Measurements from ENCODE around the gene GPANK1. TPM values are rescaled to one million over a fixed set of nuclear protein-coding genes. Genes with fewer than 3 reads are reported as not detected.
A peak's percentile ranks its signal among the peaks of the same experiment; 100 is the strongest.

GPANK1 gene
- total and polyA plus RNA-seq, 9 of the 15 experiments (the other 6 are each of a cell fraction or from before 2014, with no cell fraction given): 32.2 to 111 (median 46.3) TPM

DNA sequence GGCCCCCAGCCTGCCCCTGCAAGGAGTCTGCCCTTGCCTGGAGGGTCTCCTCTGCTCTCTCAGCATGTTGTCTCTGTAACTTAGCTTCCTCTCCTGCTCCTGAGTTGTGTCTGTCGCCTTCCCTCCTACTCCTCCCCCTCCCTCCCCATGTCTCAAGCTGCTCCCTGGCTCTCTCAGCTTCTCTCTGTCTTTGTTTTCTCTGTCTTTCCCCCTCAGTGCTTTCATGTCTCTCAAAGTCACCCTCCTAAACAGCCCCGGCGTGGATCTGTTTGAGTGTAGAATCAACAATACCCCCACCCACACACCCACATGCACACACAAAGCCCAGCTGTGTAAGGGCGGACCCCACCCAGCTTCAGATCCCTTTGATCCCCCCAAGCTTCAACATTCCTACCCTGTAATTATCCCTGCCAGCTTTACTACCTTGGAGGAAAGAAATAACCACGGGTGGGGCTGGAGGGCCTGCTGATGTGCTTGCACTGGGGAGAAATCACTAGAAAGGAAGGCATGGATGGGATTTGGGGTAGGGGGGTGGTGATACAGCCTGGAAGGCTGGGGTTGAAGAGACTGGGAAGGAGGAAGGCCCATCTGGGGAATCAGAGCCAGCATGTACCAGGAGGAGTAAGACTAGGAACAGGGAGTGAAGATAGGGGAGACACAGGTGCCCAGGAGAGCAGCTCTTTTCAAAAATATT is 49.3 kb upstream of the GPANK1 start (continued):
- TF ChIP-seq DEAF1 (CRISPR knock-in tag; IDR thresholded peaks at IDR 0.05) (no peak), ETS1 (conservative IDR thresholded peaks at IDR 0.05; ENCODE audit: control insufficient read depth, low read depth, low read length) (0 out of 2 replicates have a peak, but pooled peaks have one; percentile 46)

DNA sequence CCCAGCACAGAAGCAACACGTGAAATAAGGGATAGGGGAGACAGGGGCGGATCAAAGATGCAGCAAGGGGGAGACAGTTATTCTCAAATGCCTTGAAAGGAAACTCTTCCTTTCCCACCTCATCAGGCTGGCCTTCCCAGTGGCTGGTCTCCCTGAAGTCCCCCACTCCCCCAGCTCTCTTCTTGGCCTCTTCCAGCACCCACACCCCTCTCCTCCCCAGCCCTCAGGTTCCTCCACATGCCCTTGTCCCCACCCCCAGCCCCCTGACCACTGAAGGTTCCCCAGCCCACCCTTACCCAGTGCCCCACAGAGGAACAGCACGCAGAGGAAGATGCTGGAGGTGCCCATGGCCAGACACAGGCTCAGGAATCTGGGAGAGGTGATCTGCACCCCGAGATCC is 48.7 kb upstream of the GPANK1 start:
- BruUV-seq (replicated peaks): no TSS peak
- Histone ChIP-seq H3K9me1 (ENCODE audit: control insufficient read depth, insufficient read depth, low read length) (no peaks in the 10 kb centered on the region), H3K4me1 (replicated peaks in 1 of 2; ENCODE audit: control insufficient read depth in 2 of 2, insufficient read depth in 2 of 2, low read length in 2 of 2) (peaks cover 31 to 46% of the 10 kb centered on the region in 2 experiments), H3K36me3 (ENCODE audit: control insufficient read depth, insufficient read depth, low read length) (no peaks in the 10 kb centered on the region), H3K79me2 (ENCODE audit: control insufficient read depth, insufficient read depth, low read length) (no peaks in the 10 kb centered on the region), H3K4me2 (ENCODE audit: insufficient read depth, low read length) (no peak overlapping the region), H3K27ac (ENCODE audit: extremely low read depth, low read depth, low read length) (no peak overlapping the region), H3K9ac (ENCODE audit: insufficient read depth in 1 of 2, low read depth in 2 of 2, low read length in 2 of 2) (peak overlapping the region in 1 of 2 experiments; percentile 81; a peak in 1 of 4 replicates), H3K9me3 (replicated peaks; ENCODE audit: control insufficient read depth, insufficient read depth, low read depth, low read length) (no peaks in the 10 kb centered on the region), H4K20me1 (replicated peaks; ENCODE audit: control insufficient read depth, insufficient read depth, low read length) (no peaks in the 10 kb centered on the region), H3K4me3 (no peak overlapping the region), H2AFZ (ENCODE audit: low read depth, low read length) (peak overlapping the region; percentile 49), H3K27me3 (ENCODE audit: control insufficient read depth in 2 of 2, insufficient read depth in 2 of 2, low read length in 2 of 2) (no peaks in the 10 kb centered on the region)
- ChIA-PET POLR2A (interaction anchor here (0.5 to 12.4 kb wide), 5 partner anchors 10 to 47 kb away, joined by 3 to 223 read pairs (median 6); partner anchors contain the start of genes ABHD16A, DDAH2, LY6G6C and MPIG6B), CTCF (ENCODE audit: low intra/inter-chr PET ratio) (no interaction called here)
- FAIRE-seq: no peak
- no peak for ATAC-seq
- peak; percentile 33 for TF ChIP-seq RBBP5 (IDR thresholded peaks at IDR 0.05; ENCODE audit: borderline replicate concordance, insufficient read depth, low read length, poor library complexity, severe bottlenecking)
- TF ChIP-seq NCOA2 (IDR thresholded peaks at IDR 0.05; ENCODE audit: partially characterized antibody in 2 of 2): no peak
- no peak for DNase-seq (ENCODE audit: extremely low read depth in 1 of 4, low spot score in 3 of 4)
- 42% methylated on average over 4 of the region's 4 CpGs for WGBS (ENCODE audit: insufficient coverage, low coverage, missing lambda C conversion rate)
- in situ Hi-C loops (cut with MboI): no loop called here
- intact Hi-C loops (cut with micrococcal nuclease): no loop called here
